ENCODE data around the gene SLC27A5. TPM values are rescaled to one million over a fixed set of nuclear protein-coding genes. Genes with fewer than 3 reads are reported as not detected.

The SLC27A5 gene
- total and polyA plus RNA-seq, 2 of the 13 experiments (the other 11 are each of a cell fraction or from before 2014, with no cell fraction given), result 30.3 to 40.2 TPM

DNA sequence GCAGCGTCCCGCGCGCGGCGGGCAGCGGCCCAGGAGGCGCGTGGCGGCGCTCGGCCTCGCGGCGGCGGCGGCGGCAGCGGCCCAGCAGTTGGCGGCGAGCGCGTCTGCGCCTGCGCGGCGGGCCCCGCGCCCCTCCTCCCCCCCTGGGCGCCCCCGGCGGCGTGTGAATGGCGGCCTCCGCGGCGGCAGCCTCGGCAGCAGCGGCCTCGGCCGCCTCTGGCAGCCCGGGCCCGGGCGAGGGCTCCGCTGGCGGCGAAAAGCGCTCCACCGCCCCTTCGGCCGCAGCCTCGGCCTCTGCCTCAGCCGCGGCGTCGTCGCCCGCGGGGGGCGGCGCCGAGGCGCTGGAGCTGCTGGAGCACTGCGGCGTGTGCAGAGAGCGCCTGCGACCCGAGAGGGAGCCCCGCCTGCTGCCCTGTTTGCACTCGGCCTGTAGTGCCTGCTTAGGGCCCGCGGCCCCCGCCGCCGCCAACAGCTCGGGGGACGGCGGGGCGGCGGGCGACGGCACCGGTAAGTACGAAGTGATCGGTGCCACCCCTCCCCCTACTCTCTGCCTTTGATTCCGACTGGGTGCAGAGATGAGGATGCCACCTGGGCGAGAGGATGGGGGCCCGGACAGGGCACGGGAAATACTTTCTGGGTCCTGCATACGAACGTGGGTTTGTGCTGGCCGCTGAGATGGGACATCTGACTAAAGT is 32.9 kb upstream of the SLC27A5 start (continued):
- TF ChIP-seq U2AF1 (optimal IDR thresholded peaks at IDR 0.05; ENCODE audit: low read depth, low read length), result no peak
- TF ChIP-seq, protein P1, sequence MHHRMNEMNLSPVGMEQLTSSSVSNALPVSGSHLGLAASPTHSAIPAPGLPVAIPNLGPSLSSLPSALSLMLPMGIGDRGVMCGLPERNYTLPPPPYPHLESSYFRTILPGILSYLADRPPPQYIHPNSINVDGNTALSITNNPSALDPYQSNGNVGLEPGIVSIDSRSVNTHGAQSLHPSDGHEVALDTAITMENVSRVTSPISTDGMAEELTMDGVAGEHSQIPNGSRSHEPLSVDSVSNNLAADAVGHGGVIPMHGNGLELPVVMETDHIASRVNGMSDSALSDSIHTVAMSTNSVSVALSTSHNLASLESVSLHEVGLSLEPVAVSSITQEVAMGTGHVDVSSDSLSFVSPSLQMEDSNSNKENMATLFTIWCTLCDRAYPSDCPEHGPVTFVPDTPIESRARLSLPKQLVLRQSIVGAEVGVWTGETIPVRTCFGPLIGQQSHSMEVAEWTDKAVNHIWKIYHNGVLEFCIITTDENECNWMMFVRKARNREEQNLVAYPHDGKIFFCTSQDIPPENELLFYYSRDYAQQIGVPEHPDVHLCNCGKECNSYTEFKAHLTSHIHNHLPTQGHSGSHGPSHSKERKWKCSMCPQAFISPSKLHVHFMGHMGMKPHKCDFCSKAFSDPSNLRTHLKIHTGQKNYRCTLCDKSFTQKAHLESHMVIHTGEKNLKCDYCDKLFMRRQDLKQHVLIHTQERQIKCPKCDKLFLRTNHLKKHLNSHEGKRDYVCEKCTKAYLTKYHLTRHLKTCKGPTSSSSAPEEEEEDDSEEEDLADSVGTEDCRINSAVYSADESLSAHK (CRISPR knock-in tag; IDR thresholded peaks at IDR 0.05; ENCODE audit: borderline replicate concordance), result no peak
- TF ChIP-seq GLI4 (CRISPR knock-in tag; IDR thresholded peaks at IDR 0.05; ENCODE audit: borderline replicate concordance), result no peak
- TF ChIP-seq, protein P2, sequence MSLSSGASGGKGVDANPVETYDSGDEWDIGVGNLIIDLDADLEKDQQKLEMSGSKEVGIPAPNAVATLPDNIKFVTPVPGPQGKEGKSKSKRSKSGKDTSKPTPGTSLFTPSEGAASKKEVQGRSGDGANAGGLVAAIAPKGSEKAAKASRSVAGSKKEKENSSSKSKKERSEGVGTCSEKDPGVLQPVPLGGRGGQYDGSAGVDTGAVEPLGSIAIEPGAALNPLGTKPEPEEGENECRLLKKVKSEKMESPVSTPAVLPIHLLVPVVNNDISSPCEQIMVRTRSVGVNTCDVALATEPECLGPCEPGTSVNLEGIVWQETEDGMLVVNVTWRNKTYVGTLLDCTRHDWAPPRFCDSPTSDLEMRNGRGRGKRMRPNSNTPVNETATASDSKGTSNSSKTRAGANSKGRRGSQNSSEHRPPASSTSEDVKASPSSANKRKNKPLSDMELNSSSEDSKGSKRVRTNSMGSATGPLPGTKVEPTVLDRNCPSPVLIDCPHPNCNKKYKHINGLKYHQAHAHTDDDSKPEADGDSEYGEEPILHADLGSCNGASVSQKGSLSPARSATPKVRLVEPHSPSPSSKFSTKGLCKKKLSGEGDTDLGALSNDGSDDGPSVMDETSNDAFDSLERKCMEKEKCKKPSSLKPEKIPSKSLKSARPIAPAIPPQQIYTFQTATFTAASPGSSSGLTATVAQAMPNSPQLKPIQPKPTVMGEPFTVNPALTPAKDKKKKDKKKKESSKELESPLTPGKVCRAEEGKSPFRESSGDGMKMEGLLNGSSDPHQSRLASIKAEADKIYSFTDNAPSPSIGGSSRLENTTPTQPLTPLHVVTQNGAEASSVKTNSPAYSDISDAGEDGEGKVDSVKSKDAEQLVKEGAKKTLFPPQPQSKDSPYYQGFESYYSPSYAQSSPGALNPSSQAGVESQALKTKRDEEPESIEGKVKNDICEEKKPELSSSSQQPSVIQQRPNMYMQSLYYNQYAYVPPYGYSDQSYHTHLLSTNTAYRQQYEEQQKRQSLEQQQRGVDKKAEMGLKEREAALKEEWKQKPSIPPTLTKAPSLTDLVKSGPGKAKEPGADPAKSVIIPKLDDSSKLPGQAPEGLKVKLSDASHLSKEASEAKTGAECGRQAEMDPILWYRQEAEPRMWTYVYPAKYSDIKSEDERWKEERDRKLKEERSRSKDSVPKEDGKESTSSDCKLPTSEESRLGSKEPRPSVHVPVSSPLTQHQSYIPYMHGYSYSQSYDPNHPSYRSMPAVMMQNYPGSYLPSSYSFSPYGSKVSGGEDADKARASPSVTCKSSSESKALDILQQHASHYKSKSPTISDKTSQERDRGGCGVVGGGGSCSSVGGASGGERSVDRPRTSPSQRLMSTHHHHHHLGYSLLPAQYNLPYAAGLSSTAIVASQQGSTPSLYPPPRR (CRISPR knock-in tag; IDR thresholded peaks at IDR 0.05; ENCODE audit: borderline replicate concordance), result no peak
- TF ChIP-seq GABPB1 (CRISPR knock-in tag; IDR thresholded peaks at IDR 0.05), result no peak
- TF ChIP-seq MTF1 (CRISPR knock-in tag; IDR thresholded peaks at IDR 0.05), result no peak
- TF ChIP-seq, protein P3, sequence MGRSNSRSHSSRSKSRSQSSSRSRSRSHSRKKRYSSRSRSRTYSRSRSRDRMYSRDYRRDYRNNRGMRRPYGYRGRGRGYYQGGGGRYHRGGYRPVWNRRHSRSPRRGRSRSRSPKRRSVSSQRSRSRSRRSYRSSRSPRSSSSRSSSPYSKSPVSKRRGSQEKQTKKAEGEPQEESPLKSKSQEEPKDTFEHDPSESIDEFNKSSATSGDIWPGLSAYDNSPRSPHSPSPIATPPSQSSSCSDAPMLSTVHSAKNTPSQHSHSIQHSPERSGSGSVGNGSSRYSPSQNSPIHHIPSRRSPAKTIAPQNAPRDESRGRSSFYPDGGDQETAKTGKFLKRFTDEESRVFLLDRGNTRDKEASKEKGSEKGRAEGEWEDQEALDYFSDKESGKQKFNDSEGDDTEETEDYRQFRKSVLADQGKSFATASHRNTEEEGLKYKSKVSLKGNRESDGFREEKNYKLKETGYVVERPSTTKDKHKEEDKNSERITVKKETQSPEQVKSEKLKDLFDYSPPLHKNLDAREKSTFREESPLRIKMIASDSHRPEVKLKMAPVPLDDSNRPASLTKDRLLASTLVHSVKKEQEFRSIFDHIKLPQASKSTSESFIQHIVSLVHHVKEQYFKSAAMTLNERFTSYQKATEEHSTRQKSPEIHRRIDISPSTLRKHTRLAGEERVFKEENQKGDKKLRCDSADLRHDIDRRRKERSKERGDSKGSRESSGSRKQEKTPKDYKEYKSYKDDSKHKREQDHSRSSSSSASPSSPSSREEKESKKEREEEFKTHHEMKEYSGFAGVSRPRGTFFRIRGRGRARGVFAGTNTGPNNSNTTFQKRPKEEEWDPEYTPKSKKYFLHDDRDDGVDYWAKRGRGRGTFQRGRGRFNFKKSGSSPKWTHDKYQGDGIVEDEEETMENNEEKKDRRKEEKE (IDR thresholded peaks at IDR 0.05), result no peak
- no peak for TF ChIP-seq ZBTB42 (CRISPR knock-in tag; IDR thresholded peaks at IDR 0.05)
- TF ChIP-seq MAFK (conservative IDR thresholded peaks at IDR 0.05 in 1 of 2, IDR thresholded peaks at IDR 0.05 in 1 of 2; ENCODE audit: low read length in 2 of 2), result no peak
- no peak for TF ChIP-seq ZNF234 (CRISPR knock-in tag; conservative IDR thresholded peaks at IDR 0.05)
- no peak for TF ChIP-seq RELA (CRISPR knock-in tag; IDR thresholded peaks at IDR 0.05)
- TF ChIP-seq TCF12 (IDR thresholded peaks at IDR 0.05), result no peak
- TF ChIP-seq TCF12 (CRISPR knock-in tag; IDR thresholded peaks at IDR 0.05), result no peak
- TF ChIP-seq, protein P4, sequence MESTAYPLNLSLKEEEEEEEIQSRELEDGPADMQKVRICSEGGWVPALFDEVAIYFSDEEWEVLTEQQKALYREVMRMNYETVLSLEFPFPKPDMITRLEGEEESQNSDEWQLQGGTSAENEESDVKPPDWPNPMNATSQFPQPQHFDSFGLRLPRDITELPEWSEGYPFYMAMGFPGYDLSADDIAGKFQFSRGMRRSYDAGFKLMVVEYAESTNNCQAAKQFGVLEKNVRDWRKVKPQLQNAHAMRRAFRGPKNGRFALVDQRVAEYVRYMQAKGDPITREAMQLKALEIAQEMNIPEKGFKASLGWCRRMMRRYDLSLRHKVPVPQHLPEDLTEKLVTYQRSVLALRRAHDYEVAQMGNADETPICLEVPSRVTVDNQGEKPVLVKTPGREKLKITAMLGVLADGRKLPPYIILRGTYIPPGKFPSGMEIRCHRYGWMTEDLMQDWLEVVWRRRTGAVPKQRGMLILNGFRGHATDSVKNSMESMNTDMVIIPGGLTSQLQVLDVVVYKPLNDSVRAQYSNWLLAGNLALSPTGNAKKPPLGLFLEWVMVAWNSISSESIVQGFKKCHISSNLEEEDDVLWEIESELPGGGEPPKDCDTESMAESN (CRISPR knock-in tag; conservative IDR thresholded peaks at IDR 0.05), result no peak

All from HepG2 (cell line).